Transverse colon (tissue), 4 donors: Measurements from ENCODE around the gene HRAS. TPM values are rescaled to one million over a fixed set of nuclear protein-coding genes. Genes with fewer than 3 reads are reported as not detected.
"Not testable (repeated sequence)": the region's sequence is repeated elsewhere in the genome, so short reads cannot be mapped to it uniquely, and the experiment has no call there.

Experiments
- DNase-seq: peaks from one replicate; pipeline ENCODE4 v3.0.0-alpha.2; 2019
- H3K27ac ChIP-seq, 4 donors: fragments of 200-600 bp; sonication (generic); 2 replicates each; pipeline ENCODE4 v1.5.1; 2016 to 2018; ENCODE audit warnings: inconsistent platforms in 4 of 4
- H3K27me3 ChIP-seq: fragments of 200-600 bp; sonication (generic); 2 replicates; pipeline ENCODE4 v1.5.1; 2017; ENCODE audit warnings: inconsistent platforms
- H3K36me3 ChIP-seq, 4 donors: fragments of 200-600 bp; sonication (generic); 2 replicates each; pipeline ENCODE4 v1.5.1; 2017 to 2019; ENCODE audit warnings: inconsistent platforms in 4 of 4
- H3K4me1 ChIP-seq, 4 donors: fragments of 200-600 bp; sonication (generic); 2 replicates each; pipeline ENCODE4 v1.5.1; 2017 to 2020; ENCODE audit warnings: inconsistent platforms in 4 of 4
- H3K4me3 ChIP-seq, 4 donors: fragments of 200-600 bp; sonication (generic); 1 replicate in 1 of 4; 2 replicates in 3 of 4; pipeline versions ENCODE4 v1.5.1 to v1.6.1; 2017 to 2019; ENCODE audit warnings: inconsistent platforms in 4 of 4
- H3K9me3 ChIP-seq, 2 donors: fragments of 200-600 bp; sonication (generic); 2 replicates each; pipeline ENCODE4 v1.5.1; 2017 to 2019; ENCODE audit warnings: inconsistent platforms in 2 of 2
- EP300 ChIP-seq: sonication (generic); formaldehyde crosslinking; IDR thresholded peaks from one replicate; pipeline ENCODE4 v1.6.1; 2017; ENCODE audit warnings: antibody characterized with exemption, low read depth
- POLR2A ChIP-seq: fragments of 450-650 bp; IDR thresholded peaks from one replicate; pipeline ENCODE4 v1.6.1; 2016; ENCODE audit warnings: antibody characterized with exemption, mild to moderate bottlenecking, moderate library complexity
- POLR2AphosphoS5 ChIP-seq, 3 donors: sonication (generic); formaldehyde crosslinking; IDR thresholded peaks; one replicate each; pipeline ENCODE4 v1.6.1; 2016; ENCODE audit warnings: antibody characterized with exemption in 3 of 3
- WGBS, 2 donors: methylation state at CpG; one replicate each; pipeline ENCODE4 v1.1.5; 2018; ENCODE audit warnings: low coverage in 1 of 2; 5-methylcytosine and 5-hydroxymethylcytosine counted together
- in situ Hi-C, 4 donors: fragments of 200-750 bp; cut with MboI; loops; one replicate each; pipeline versions ENCODE4 v1.15.0 to v1.15.1; 2017; ENCODE audit warnings: low sequenced_read_pairs in 3 of 4, low pct_ligation_motif_present in 1 of 4, low pct_unique_long_range_greater_than_20kb in 1 of 4
- intact Hi-C: fragments of 100-400 bp; cut with DNase I; formaldehyde crosslinking; loops from one replicate; pipeline ENCODE4 v1.15.1; 2023; ENCODE audit warnings: low total_unique reads
- total RNA-seq, 4 donors: library from RNA; depleted of rRNA; stranded (reverse); fragments of >200 nt; gene quantifications; one replicate each; pipeline ENCODE4 v1.1.0, GENCODE V29; 2016
- TF ChIP-seq, protein P1 (sequence below), 5 experiments: fragments of 200-600 bp in 3 of 5; fragments of 450-650 bp in 2 of 5; sonication (generic) in 3 of 5; IDR thresholded peaks; 1 replicate in 2 of 5; 2 replicates in 3 of 5; pipeline ENCODE4 v1.5.1; 2016 to 2017; ENCODE audit warnings: antibody characterized with exemption in 5 of 5, inconsistent platforms in 3 of 5, mild to moderate bottlenecking in 2 of 5, moderate library complexity in 1 of 5

HRAS gene
- total RNA-seq, 4 donors from 2014 or later = 31.0 to 57.1 (median 33.9) TPM

DNA sequence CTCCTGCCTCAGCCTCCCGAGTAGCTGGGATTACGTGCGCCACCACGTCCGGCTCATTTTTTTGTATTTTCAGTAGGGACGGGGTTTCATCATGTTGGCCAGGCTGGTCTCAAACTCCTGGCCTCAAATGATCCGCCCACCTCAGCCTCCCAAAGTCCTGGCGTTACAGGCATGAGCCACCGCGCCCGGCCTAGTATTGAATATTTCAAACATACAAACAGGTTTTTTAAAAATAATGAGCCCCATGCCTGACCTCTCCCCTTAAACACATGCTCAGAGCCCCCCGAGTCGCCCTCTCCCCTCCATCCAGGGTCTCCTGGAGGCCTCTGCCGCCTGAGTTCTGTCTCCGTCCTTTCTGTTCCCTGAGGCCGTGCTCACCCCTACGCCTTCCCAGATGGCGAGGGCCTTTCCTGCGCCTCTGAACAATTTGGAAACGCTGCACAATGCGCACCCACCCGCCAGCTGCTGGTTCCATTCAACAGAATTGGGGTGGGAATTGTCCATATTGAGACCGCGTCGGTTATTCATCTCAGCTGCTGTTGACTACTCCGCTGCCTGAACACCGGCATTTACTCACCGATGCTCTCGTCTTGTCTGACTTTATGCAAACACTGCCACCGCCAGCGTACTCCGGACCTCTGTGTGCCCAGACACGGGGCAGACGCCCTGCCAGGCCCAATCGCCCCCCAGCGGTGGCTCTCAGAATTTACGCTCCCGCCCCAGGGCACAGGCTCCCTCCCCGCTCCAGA lies 14.8 kb downstream of the HRAS start:
- intact Hi-C loops = no loop called here
- DNase-seq = no peak
- 93% methylated on average over 39 of the region's 39 CpGs; no CpG with 5 or more reads in 1 of the 2 donors for WGBS, 2 donors
- in situ Hi-C loops = no loop called here
- Histone ChIP-seq H3K27me3 (no peaks in the 10 kb centered on the region), H3K36me3 (no peaks in the 10 kb centered on the region), H3K9me3 (peaks cover 0 to 7% of the 10 kb centered on the region in 2 donors), H3K27ac (no peak overlapping the region), H3K4me1 (peaks cover 0 to 12% (median 4%) of the 10 kb centered on the region in 4 donors), H3K4me3 (no peak overlapping the region)
- TF ChIP-seq, protein P1, sequence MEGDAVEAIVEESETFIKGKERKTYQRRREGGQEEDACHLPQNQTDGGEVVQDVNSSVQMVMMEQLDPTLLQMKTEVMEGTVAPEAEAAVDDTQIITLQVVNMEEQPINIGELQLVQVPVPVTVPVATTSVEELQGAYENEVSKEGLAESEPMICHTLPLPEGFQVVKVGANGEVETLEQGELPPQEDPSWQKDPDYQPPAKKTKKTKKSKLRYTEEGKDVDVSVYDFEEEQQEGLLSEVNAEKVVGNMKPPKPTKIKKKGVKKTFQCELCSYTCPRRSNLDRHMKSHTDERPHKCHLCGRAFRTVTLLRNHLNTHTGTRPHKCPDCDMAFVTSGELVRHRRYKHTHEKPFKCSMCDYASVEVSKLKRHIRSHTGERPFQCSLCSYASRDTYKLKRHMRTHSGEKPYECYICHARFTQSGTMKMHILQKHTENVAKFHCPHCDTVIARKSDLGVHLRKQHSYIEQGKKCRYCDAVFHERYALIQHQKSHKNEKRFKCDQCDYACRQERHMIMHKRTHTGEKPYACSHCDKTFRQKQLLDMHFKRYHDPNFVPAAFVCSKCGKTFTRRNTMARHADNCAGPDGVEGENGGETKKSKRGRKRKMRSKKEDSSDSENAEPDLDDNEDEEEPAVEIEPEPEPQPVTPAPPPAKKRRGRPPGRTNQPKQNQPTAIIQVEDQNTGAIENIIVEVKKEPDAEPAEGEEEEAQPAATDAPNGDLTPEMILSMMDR (IDR thresholded peaks at IDR 0.05) = no peak
- TF ChIP-seq POLR2A (no peak), POLR2AphosphoS5 (IDR thresholded peaks at IDR 0.05) (no peak), EP300 (no peak)

DNA sequence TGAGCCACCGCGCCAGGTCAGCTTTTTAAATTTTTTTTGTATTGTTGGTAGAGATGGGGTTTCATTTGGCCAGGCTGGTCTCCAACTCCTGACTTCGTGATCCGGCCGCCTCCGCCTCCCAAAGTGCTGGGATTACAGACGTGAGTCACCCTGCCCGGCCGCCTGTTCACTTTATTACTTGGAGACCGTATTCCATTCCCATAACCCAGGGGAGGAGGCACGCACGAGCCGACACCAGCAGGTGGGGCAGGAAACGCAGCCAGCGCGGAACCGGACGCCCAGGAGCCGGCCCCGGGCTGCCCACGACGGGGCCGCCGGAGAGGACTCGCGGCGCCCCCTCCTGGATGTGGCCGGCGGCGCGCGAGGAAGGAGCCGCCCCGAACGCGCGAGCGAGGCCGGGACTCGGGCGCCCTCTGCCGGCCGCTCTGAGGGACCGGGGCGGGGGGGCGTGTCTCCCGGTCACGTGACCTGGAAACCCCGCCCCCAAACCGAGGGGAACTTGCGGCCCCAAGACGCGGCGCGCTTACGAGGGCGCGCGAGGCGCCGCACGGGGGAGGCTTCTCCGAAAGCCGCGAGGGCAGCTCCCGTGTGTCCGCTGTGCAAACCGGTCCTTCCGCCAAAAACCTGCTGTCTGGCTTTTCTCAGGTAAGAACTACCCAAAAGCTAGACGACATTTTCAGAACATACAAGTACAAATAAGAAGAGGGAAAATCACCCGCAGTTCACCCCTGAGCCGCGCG lies 16.7 kb downstream of the HRAS start:
- Histone ChIP-seq H3K36me3 (no peaks in the 10 kb centered on the region), H3K9me3 (peaks cover 0 to 7% of the 10 kb centered on the region in 2 donors), H3K27me3 (no peaks in the 10 kb centered on the region), H3K4me1 (peaks cover 0 to 12% (median 4%) of the 10 kb centered on the region in 4 donors), H3K4me3 (peak overlapping the region in 1 of 4 donors; percentile 32), H3K27ac (peak overlapping the region; percentile 75 to 93 (median 88))
- peak; percentile 15 for TF ChIP-seq POLR2A
- TF ChIP-seq, protein P1 (IDR thresholded peaks at IDR 0.05) = peak; percentile 64 to 100 (median 97)
- TF ChIP-seq POLR2AphosphoS5 (IDR thresholded peaks at IDR 0.05) = peak; percentile 48 to 67 (median 67)
- no peak for TF ChIP-seq EP300
- peak; percentile 95 for DNase-seq
- 9 to 57% methylated on average over 2 to 71 of the region's 74 CpGs for WGBS, 2 donors
- in situ Hi-C loops = no loop called here
- intact Hi-C loops = no loop called here

DNA sequence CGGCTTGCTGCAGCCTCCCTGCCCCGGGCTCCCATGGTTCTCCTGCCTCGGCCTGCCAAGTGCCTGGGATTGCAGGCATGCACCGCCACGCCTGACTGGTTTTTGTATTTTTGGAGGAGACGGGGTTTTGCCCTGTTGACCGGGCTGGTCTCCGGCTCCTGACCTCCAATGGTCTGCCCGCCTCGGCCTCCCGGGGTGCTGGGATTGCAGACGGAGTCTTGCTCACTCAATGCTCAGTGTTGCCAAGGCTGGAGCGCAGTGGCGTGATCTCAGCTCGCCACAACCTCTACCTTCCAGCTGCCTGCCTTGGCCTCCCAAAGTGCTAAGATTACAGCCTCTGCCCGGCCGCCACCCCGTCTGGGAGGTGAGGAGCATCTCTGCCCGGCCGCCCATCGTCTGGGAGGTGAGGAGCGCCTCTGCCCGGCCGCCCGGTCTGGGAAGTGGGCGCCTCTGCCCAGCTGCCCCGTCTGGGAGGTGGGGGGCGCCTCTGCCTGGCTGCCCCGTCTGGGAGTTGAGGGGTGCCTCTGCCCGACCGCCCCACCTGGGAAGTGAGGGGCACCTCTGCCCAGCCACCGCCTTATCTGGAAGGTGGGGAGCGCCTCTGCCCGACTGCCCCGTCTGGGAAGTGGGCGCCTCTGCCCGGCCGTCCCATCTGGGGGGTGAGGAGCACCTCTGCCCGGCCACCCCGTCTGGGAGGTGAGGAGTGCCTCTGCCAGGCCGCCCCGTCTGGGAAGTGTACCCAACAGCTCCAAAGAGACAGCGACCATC lies 18.3 kb downstream of the HRAS start:
- H3K27me3 ChIP-seq, in situ Hi-C loops, H3K4me3 ChIP-seq, H3K9me3 ChIP-seq, DNase-seq, H3K36me3 ChIP-seq, intact Hi-C loops: not testable (repeated sequence)
- Histone ChIP-seq H3K27ac (peak overlapping the region in 1 of 4 donors; percentile 90), H3K4me1 (peaks cover 0 to 12% (median 4%) of the 10 kb centered on the region in 4 donors)
- 96 to 100% methylated on average over 3 to 41 of the region's 43 CpGs for WGBS, 2 donors

DNA sequence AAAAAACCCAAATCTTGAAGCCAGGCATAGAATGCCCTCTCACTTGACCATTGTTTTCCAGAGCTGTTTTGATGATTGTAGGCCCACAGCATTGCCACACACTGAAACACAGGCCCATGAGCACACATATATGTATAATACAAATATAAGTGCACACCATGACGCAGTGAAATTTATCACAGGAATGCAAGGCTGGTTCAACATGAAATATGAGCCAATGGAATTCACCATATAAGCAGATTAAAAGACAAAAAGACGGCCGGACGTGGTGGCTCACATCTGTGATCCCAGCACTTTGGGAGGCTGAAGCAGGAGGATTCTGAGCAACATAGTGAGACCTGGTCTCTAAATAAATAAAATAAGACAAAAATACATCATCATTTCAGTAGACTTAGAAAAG lies 19.0 kb downstream of the HRAS start:
- H3K4me3 ChIP-seq = no peak overlapping the region
- TF ChIP-seq POLR2A (no peak), EP300 (no peak), POLR2AphosphoS5 (IDR thresholded peaks at IDR 0.05) (no peak)
- TF ChIP-seq, protein P1 (IDR thresholded peaks at IDR 0.05) = no peak
- H3K9me3 ChIP-seq = peaks cover 0 to 7% of the 10 kb centered on the region in 2 donors
- H3K36me3 ChIP-seq = no peaks in the 10 kb centered on the region
- no peak for DNase-seq
- H3K27me3 ChIP-seq = no peaks in the 10 kb centered on the region
- peaks cover 0 to 12% (median 4%) of the 10 kb centered on the region in 4 donors for H3K4me1 ChIP-seq
- intact Hi-C loops = no loop called here
- H3K27ac ChIP-seq = no peak overlapping the region
- in situ Hi-C loops = no loop called here
- 94 to 98% methylated on average over 4 of the region's 4 CpGs for WGBS, 2 donors
